ENCODE measurements around the gene PLEKHA1.

Gene PLEKHA1

GRCh38 chr10:122374237-122374858 lies at the start of gene PLEKHA1:
Gene PLEKHA1, plus strand, starts transcription at chr10:122374708. Its CDS starts 18,493 bp downstream, at chr10:122393201.
- DNase-seq = peak; percentile 95

- DNase-seq = no peak
Measured at GRCh38 chr10:122325235-122325634, 49.3 kb upstream of the PLEKHA1 start.

GRCh38 chr10:122326385-122326784 lies 48.1 kb upstream of the PLEKHA1 start:
- no peak for DNase-seq

- no peak for DNase-seq
Measured at GRCh38 chr10:122326806-122327205, 47.7 kb upstream of the PLEKHA1 start.

GRCh38 chr10:122327237-122328206 lies 47.0 kb upstream of the PLEKHA1 start:
- DNase-seq = no peak

GRCh38 chr10:122328676-122329075 lies 45.8 kb upstream of the PLEKHA1 start:
- DNase-seq = no peak

- DNase-seq = no peak
Measured at GRCh38 chr10:122329416-122329815, 45.1 kb upstream of the PLEKHA1 start.

GRCh38 chr10:122331100-122331499 lies 43.4 kb upstream of the PLEKHA1 start:
- DNase-seq = no peak

GRCh38 chr10:122331615-122332446 lies 42.7 kb upstream of the PLEKHA1 start:
- DNase-seq = no peak

- DNase-seq = peak; percentile 18
Measured at GRCh38 chr10:122333037-122333436, 41.5 kb upstream of the PLEKHA1 start.

- DNase-seq = no peak
Measured at GRCh38 chr10:122336332-122336731, 38.2 kb upstream of the PLEKHA1 start.

GRCh38 chr10:122336961-122337360 lies 37.5 kb upstream of the PLEKHA1 start:
- no peak for DNase-seq

- no peak for DNase-seq
Measured at GRCh38 chr10:122338609-122339441, 35.7 kb upstream of the PLEKHA1 start.

- no peak for DNase-seq
Measured at GRCh38 chr10:122341141-122341810, 33.2 kb upstream of the PLEKHA1 start.

GRCh38 chr10:122342293-122343134 lies 32.0 kb upstream of the PLEKHA1 start:
- peak; percentile 51 for DNase-seq

- DNase-seq = no peak
Measured at GRCh38 chr10:122343135-122343800, 31.2 kb upstream of the PLEKHA1 start.

GRCh38 chr10:122343936-122344335 lies 30.6 kb upstream of the PLEKHA1 start:
- DNase-seq = no peak

- DNase-seq = peak; percentile 15
Measured at GRCh38 chr10:122344741-122345258, 29.7 kb upstream of the PLEKHA1 start.

GRCh38 chr10:122346326-122346950 lies 28.1 kb upstream of the PLEKHA1 start:
- no peak for DNase-seq
